ENCODE data around the gene IL23A.

- TF ChIP-seq ZBTB7A (IDR thresholded peaks at IDR 0.05; ENCODE audit: low read depth) (no peak), TAF1 (IDR thresholded peaks at IDR 0.05; ENCODE audit: low read depth) (no peak), REST (IDR thresholded peaks at IDR 0.05; ENCODE audit: low read depth) (no peak), YY1 (IDR thresholded peaks at IDR 0.05; ENCODE audit: low read depth) (no peak), MAX (IDR thresholded peaks at IDR 0.05) (no peak), NFIC (IDR thresholded peaks at IDR 0.05) (no peak), CREB1 (IDR thresholded peaks at IDR 0.05; ENCODE audit: low read depth) (no peak), FOXM1 (IDR thresholded peaks at IDR 0.05; ENCODE audit: borderline replicate concordance, low read depth) (no peak), EP300 (IDR thresholded peaks at IDR 0.05; ENCODE audit: borderline replicate concordance) (no peak), TEAD4 (IDR thresholded peaks at IDR 0.05) (no peak), USF1 (IDR thresholded peaks at IDR 0.05) (no peak), EGR1 (IDR thresholded peaks at IDR 0.05) (no peak), RAD21 (IDR thresholded peaks at IDR 0.05; ENCODE audit: low read depth) (no peak), CEBPB (IDR thresholded peaks at IDR 0.05) (no peak)
These were observed 4.2 kb upstream of the IL23A start for GRCh38 chr12:56334490-56334793.

All from Ishikawa (cell line).